ENCODE measurements around the gene TRMT6. TPM values are rescaled to one million over a fixed set of nuclear protein-coding genes. Genes with fewer than 3 reads are reported as not detected.

The TRMT6 gene
- total RNA-seq, 1 donor from 2014 or later = 12.6 TPM

DNA sequence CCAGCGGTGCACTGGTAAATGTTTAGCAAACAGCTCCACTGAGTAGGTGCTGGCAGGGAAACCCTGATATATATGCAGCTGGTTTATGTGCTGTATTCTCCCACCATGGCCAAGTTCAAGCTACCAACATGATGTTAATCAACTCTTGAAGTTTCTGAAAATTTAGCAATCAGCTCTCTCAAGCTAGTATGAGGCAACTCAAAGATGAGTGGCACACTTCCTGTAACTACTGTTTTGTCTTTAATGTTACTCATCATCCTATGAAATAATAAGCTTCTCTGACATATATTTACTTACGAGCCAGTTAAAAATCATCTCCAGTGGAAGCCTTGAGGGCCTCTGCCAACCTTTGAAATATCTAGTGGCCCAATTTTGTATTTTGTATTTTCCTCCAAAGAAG, 54.7 kb downstream of the TRMT6 start:
- ATAC-seq = no peak

DNA sequence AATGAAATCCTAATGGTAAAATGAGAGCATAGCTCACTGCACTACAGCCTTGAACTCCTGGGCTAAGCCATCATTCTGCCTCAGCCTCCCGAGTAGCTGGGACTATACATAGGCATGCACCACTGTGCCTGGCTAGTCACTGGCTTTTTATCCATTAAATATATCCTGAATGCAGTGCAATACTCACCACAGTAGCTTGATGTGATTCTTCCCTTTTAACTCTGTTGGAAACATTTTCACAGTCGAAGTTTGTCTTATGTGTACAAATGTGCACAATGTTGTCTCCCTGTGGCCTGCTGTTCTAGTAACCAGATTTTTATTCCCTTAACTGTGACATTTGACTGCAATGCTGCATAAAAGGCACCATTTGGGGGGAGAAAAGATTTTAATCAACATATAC, 56.7 kb downstream of the TRMT6 start:
- no peak for ATAC-seq

DNA sequence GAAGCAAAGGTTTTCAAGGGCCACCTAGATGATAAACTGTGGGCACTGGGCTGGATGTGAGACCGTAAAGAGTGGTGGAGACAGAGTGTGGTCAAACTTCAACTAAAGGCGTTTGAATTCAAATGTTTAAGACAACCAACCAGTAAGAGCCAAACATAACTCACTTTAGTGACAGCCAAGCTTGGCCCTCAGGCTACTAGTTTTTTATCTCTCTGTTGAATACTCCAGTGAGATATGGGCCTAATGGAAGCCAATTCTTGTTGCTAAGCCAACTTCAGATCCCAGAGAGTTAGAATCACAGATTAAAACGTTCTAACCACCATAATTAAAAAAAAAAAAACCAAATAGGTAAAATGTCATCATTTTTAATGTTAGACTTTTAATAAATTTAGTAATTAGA, 57.3 kb downstream of the TRMT6 start:
- no peak for ATAC-seq

DNA sequence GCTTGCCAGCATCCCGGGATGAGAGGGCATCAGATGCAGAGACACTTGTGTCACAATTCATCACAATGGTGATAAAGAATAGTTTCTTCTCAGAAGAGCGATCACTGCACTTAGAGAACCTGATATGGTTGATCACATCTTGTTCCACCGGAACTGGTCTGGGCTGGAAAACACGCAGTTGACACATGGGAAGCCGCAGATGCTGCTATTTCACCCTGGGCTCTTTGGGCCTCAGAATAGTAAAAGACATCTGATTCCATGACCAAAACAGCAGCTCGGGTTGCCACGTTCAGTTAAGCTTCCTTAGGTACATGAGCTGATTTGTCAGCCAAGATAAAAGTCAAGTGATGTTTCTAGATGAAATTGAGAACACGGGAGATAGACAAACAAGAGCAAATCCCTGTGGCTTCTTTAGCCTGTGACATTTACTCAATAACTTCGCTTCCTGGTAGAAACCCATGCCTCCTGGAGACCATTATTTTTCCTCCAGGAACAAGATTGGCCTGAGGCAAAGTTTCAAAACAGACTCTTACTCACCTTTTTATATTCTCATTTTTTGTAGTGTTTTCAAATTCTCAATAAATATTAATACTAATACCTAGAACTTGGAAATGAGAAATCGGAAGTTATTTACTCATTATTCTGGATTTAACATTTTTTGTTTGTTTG, 59.4 kb downstream of the TRMT6 start:
- ATAC-seq = no peak

DNA sequence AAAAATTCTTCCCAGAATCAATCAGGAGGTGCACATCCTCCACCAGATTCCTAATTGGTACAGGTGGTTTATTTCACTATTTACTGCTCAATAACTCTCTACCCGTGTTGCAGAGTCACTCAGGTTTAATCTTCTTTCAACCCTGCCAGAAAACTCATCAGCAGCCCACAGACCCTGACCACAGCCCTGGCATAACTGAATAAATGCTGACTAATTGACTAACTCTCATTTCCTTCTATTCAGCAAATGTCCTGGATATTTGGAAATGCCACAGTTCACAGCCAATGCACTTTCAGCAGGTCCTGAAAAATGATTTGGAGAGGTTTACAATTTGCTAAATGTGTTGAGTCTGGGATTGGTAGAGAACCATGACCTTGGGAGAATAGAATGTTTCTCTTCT, 62.3 kb downstream of the TRMT6 start:
- ATAC-seq = no peak

DNA sequence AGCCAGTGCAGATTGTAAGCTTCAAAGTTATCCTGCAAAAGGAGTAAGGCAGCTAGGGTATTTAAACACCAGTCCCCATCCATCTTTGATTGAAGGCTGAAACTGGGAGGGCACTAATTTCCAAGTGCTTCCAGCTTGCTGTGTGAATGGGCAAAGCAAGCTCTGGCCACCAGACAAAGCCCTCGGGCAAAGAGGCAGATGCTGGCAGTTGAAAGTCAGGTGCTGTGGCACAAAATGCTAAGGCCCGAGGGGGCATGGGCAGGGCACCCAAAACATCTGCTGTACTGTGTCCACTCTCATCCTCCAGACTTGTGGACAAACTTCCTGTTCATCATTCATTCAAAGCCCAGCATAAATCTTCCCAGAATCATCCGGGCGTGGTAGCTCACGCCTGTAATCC, 62.9 kb downstream of the TRMT6 start:
- no peak for ATAC-seq

Other genes starting within 250 kb of the TRMT6 start
- gene SHLD1, start 200.1 kb downstream of the TRMT6 start, total RNA-seq = 6.4 TPM
- gene CHGB, start 39.0 kb downstream of the TRMT6 start, total RNA-seq = 0.12 TPM
- 5.7 TPM for gene MCM8, start 119 bp upstream of the TRMT6 start, total RNA-seq
- 21.4 TPM for gene CRLS1, start 55.6 kb upstream of the TRMT6 start, total RNA-seq
- not detected for gene LRRN4, start 103.5 kb upstream of the TRMT6 start, total RNA-seq
- 34.0 TPM for gene FERMT1, start 172.5 kb upstream of the TRMT6 start, total RNA-seq